Stimulated activated naive B cell treated with anti-CD40 and anti-IgM and Interleukin-4, amounts not matched to agents 10 μg/mL and 1 μg/mL and 100 μg/mL, for 72 hours (primary cell): ENCODE data around the gene CHID1.

ENCODE experiments used
- ATAC-seq, 2 donors: fragments of 150-1000 bp; cut with Tn5 transposase; replicated peaks; 2 replicates each; pipeline ENCODE4 v1.10.0; 2021; ENCODE audit warnings: moderate library complexity in 1 of 2
- DNase-seq: peaks from one replicate; pipeline ENCODE4 v3.0.0; 2021
- H3K27ac Mint-ChIP-seq: one replicate; pipeline ENCODE4 v1.8.0; 2022; ENCODE audit warnings: mild to moderate bottlenecking, mixed read lengths
- H3K27me3 Mint-ChIP-seq, 2 donors: one replicate each; pipeline ENCODE4 v1.8.0; 2022; ENCODE audit warnings: mixed read lengths in 2 of 2
- H3K36me3 Mint-ChIP-seq, 2 donors: one replicate each; pipeline ENCODE4 v1.8.0; 2022; ENCODE audit warnings: mixed read lengths in 2 of 2, mild to moderate bottlenecking in 1 of 2
- H3K4me1 Mint-ChIP-seq, 2 donors: one replicate each; pipeline ENCODE4 v1.8.0; 2022; ENCODE audit warnings: mixed read lengths in 2 of 2, mild to moderate bottlenecking in 1 of 2
- H3K4me3 Mint-ChIP-seq, 2 donors: one replicate each; pipeline ENCODE4 v1.8.0; 2022; ENCODE audit warnings: mild to moderate bottlenecking in 2 of 2, mixed read lengths in 2 of 2, moderate library complexity in 1 of 2
- H3K9me3 Mint-ChIP-seq, 2 donors: one replicate each; pipeline ENCODE4 v1.8.0; 2022; ENCODE audit warnings: mixed read lengths in 2 of 2, mild to moderate bottlenecking in 1 of 2

CHID1 gene

GRCh38 chr11:819129-819931 is 91.3 kb downstream of the CHID1 start:
- no peaks in the 10 kb centered on the region for H3K9me3 Mint-ChIP-seq
- peaks cover 11 to 13% of the 10 kb centered on the region in 2 donors for H3K36me3 Mint-ChIP-seq
- H3K4me3 Mint-ChIP-seq = peak overlapping the region; percentile 85 to 87
- peaks cover 14 to 32% of the 10 kb centered on the region in 2 donors for H3K4me1 Mint-ChIP-seq
- H3K27me3 Mint-ChIP-seq = no peaks in the 10 kb centered on the region
- ATAC-seq (peak; percentile 76 to 82), DNase-seq (peak; percentile 84)
- peak overlapping the region; percentile 94 for H3K27ac Mint-ChIP-seq

- no peak for ATAC-seq
- Mint-ChIP-seq H3K36me3 (peaks cover 16% of the 10 kb centered on the region in 2 donors), H3K9me3 (no peaks in the 10 kb centered on the region), H3K27ac (peak within 1 kb of the TSS; percentile 94), H3K27me3 (no peaks in the 10 kb centered on the region), H3K4me3 (peak within 1 kb of the TSS; percentile 85 to 87), H3K4me1 (peaks cover 17 to 32% of the 10 kb centered on the region in 2 donors)
- no peak for DNase-seq
Measured at GRCh38 chr11:818396-819128, 92.0 kb downstream of the CHID1 start, which contains the start of gene PNPLA2. Gene PNPLA2 (plus strand): TSS chr11:818914. CDS start chr11:819719, 805 bp downstream.
